Measurements from ENCODE around the gene KLHL22.
A peak's percentile ranks its signal among the peaks of the same experiment; 100 is the strongest.
"Not testable (repeated sequence)": the region's sequence is repeated elsewhere in the genome, so short reads cannot be mapped to it uniquely, and the experiment has no call there.

KLHL22 gene

GRCh38 chr22:20420157-20420842 is 75.3 kb downstream of the KLHL22 start:
- H3K27ac ChIP-seq (ENCODE audit: low read depth, low read length), result no peak overlapping the region
- H3K9me3 ChIP-seq (ENCODE audit: control insufficient read depth in 1 of 2, low read length in 2 of 2), result no peaks in the 10 kb centered on the region
- no peak overlapping the region for H3K4me3 ChIP-seq (ENCODE audit: low read depth in 1 of 2, low read length in 2 of 2)
- peaks cover 5 to 13% of the 10 kb centered on the region in 2 donors for H3K27me3 ChIP-seq (ENCODE audit: control insufficient read depth in 1 of 2, insufficient read depth in 2 of 2, low read length in 2 of 2)
- no peaks in the 10 kb centered on the region for H3K36me3 ChIP-seq (ENCODE audit: control insufficient read depth in 1 of 2, insufficient read depth in 2 of 2, low read length in 2 of 2)
- H3K4me1 ChIP-seq (ENCODE audit: control insufficient read depth in 1 of 2, insufficient read depth in 2 of 2, low read length in 2 of 2), result peaks cover 0 to 4% of the 10 kb centered on the region in 2 donors
- H3K9ac ChIP-seq (ENCODE audit: low read depth in 1 of 2, low read length in 2 of 2), result no peak overlapping the region

DNA sequence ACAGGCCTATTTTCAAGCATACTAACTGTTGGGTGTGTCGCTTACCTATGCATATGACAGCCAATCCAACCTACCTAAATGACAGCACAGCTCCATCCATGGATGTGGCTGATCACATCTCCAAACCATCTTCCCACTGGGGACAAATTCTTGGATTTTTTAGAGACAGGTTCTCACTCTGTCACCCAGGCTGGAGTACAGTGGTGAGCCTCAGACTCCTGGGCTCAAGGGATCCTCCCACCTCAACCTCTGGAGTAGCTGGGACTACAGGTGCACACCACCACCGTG is 76.0 kb downstream of the KLHL22 start:
- H3K4me1 ChIP-seq (ENCODE audit: control insufficient read depth in 1 of 2, insufficient read depth in 2 of 2, low read length in 2 of 2), result peaks cover 0 to 4% of the 10 kb centered on the region in 2 donors
- H3K9me3 ChIP-seq (ENCODE audit: control insufficient read depth in 1 of 2, low read length in 2 of 2), result no peaks in the 10 kb centered on the region
- no peak overlapping the region for H3K9ac ChIP-seq (ENCODE audit: low read depth in 1 of 2, low read length in 2 of 2)
- no peaks in the 10 kb centered on the region for H3K36me3 ChIP-seq (ENCODE audit: control insufficient read depth in 1 of 2, insufficient read depth in 2 of 2, low read length in 2 of 2)
- no peak overlapping the region for H3K4me3 ChIP-seq (ENCODE audit: low read depth in 1 of 2, low read length in 2 of 2)
- no peak overlapping the region for H3K27ac ChIP-seq (ENCODE audit: low read depth, low read length)
- peaks cover 5 to 8% of the 10 kb centered on the region in 2 donors for H3K27me3 ChIP-seq (ENCODE audit: control insufficient read depth in 1 of 2, insufficient read depth in 2 of 2, low read length in 2 of 2)

DNA sequence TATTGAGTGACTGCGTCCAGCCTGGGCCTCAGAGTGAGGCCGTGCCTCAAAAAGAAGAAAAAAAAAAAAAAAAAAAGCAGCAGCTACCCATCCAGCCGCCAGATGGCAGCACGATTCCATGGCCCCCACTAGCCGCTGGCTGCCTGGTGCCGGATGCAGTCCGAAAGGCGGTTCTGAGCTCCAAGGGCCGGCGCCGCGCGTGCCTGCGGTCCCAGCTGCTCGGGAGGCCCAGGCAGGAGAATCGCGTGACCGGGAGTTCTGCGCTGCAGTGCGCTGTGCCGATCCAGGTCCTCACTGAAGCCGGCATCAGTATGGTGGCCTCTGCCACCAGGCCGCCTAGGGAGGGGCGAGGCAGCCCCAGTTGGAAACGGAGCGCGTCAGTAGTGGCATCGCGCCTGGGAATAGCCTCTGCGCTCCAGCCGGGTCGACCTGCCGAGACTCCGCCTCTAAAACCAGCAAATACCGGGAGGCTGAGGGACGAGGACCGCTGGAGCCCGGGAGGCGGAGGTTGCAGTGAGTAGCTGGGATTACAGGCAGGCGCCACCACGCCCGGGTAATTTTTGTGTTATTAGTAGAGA is 77.3 kb downstream of the KLHL22 start:
- no peak overlapping the region for H3K9ac ChIP-seq (ENCODE audit: low read depth in 1 of 2, low read length in 2 of 2)
- no peak overlapping the region for H3K27ac ChIP-seq (ENCODE audit: low read depth, low read length)
- H3K4me1 ChIP-seq (ENCODE audit: control insufficient read depth in 1 of 2, insufficient read depth in 2 of 2, low read length in 2 of 2), result peaks cover 0 to 4% of the 10 kb centered on the region in 2 donors
- H3K27me3 ChIP-seq (ENCODE audit: control insufficient read depth in 1 of 2, insufficient read depth in 2 of 2, low read length in 2 of 2), result peaks cover 0 to 2% of the 10 kb centered on the region in 2 donors
- peak overlapping the region; percentile 19 to 61 for H3K4me3 ChIP-seq (ENCODE audit: low read depth in 1 of 2, low read length in 2 of 2)
- H3K36me3 ChIP-seq (ENCODE audit: control insufficient read depth in 1 of 2, insufficient read depth in 2 of 2, low read length in 2 of 2), result no peaks in the 10 kb centered on the region
- no peaks in the 10 kb centered on the region for H3K9me3 ChIP-seq (ENCODE audit: control insufficient read depth in 1 of 2, low read length in 2 of 2)

GRCh38 chr22:20415699-20416098 is 79.9 kb downstream of the KLHL22 start:
- H3K4me3 ChIP-seq (ENCODE audit: low read depth in 1 of 2, low read length in 2 of 2); H3K9ac ChIP-seq (ENCODE audit: low read depth in 1 of 2, low read length in 2 of 2); H3K27ac ChIP-seq (ENCODE audit: low read depth, low read length); H3K9me3 ChIP-seq (ENCODE audit: control insufficient read depth in 1 of 2, low read length in 2 of 2); H3K4me1 ChIP-seq (ENCODE audit: control insufficient read depth in 1 of 2, insufficient read depth in 2 of 2, low read length in 2 of 2); H3K27me3 ChIP-seq (ENCODE audit: control insufficient read depth in 1 of 2, insufficient read depth in 2 of 2, low read length in 2 of 2); H3K36me3 ChIP-seq (ENCODE audit: control insufficient read depth in 1 of 2, insufficient read depth in 2 of 2, low read length in 2 of 2): not testable (repeated sequence)

GRCh38 chr22:20415241-20415640 is 80.4 kb downstream of the KLHL22 start:
- not testable (repeated sequence) for H3K9ac ChIP-seq (ENCODE audit: low read depth in 1 of 2, low read length in 2 of 2); H3K4me1 ChIP-seq (ENCODE audit: control insufficient read depth in 1 of 2, insufficient read depth in 2 of 2, low read length in 2 of 2); H3K4me3 ChIP-seq (ENCODE audit: low read depth in 1 of 2, low read length in 2 of 2); H3K36me3 ChIP-seq (ENCODE audit: control insufficient read depth in 1 of 2, insufficient read depth in 2 of 2, low read length in 2 of 2); H3K27me3 ChIP-seq (ENCODE audit: control insufficient read depth in 1 of 2, insufficient read depth in 2 of 2, low read length in 2 of 2); H3K27ac ChIP-seq (ENCODE audit: low read depth, low read length); H3K9me3 ChIP-seq (ENCODE audit: control insufficient read depth in 1 of 2, low read length in 2 of 2)

- Histone ChIP-seq H3K4me3 (ENCODE audit: low read depth in 1 of 2, low read length in 2 of 2) (no peak overlapping the region), H3K9ac (ENCODE audit: low read depth in 1 of 2, low read length in 2 of 2) (no peak overlapping the region), H3K27me3 (ENCODE audit: control insufficient read depth in 1 of 2, insufficient read depth in 2 of 2, low read length in 2 of 2) (no peaks in the 10 kb centered on the region)
Observed at GRCh38 chr22:20414450-20414849, 81.1 kb downstream of the KLHL22 start.

GRCh38 chr22:20414059-20414440 is 81.5 kb downstream of the KLHL22 start:
- Histone ChIP-seq H3K4me1 (ENCODE audit: control insufficient read depth in 1 of 2, insufficient read depth in 2 of 2, low read length in 2 of 2) (peaks cover 0 to 4% of the 10 kb centered on the region in 2 donors), H3K9me3 (ENCODE audit: control insufficient read depth in 1 of 2, low read length in 2 of 2) (no peaks in the 10 kb centered on the region), H3K36me3 (ENCODE audit: control insufficient read depth in 1 of 2, insufficient read depth in 2 of 2, low read length in 2 of 2) (no peaks in the 10 kb centered on the region), H3K27me3 (ENCODE audit: control insufficient read depth in 1 of 2, insufficient read depth in 2 of 2, low read length in 2 of 2) (no peaks in the 10 kb centered on the region), H3K9ac (ENCODE audit: low read depth in 1 of 2, low read length in 2 of 2) (no peak overlapping the region), H3K27ac (ENCODE audit: low read depth, low read length) (no peak overlapping the region), H3K4me3 (ENCODE audit: low read depth in 1 of 2, low read length in 2 of 2) (no peak overlapping the region)

More at GRCh38 chr22:20414450-20414849, 81.1 kb downstream of the KLHL22 start:
- Histone ChIP-seq H3K36me3 (ENCODE audit: control insufficient read depth in 1 of 2, insufficient read depth in 2 of 2, low read length in 2 of 2) (no peaks in the 10 kb centered on the region), H3K4me1 (ENCODE audit: control insufficient read depth in 1 of 2, insufficient read depth in 2 of 2, low read length in 2 of 2) (peaks cover 0 to 4% of the 10 kb centered on the region in 2 donors), H3K9me3 (ENCODE audit: control insufficient read depth in 1 of 2, low read length in 2 of 2) (no peaks in the 10 kb centered on the region), H3K27ac (ENCODE audit: low read depth, low read length) (no peak overlapping the region)

- Histone ChIP-seq H3K4me3 (ENCODE audit: low read depth in 1 of 2, low read length in 2 of 2) (no peak overlapping the region), H3K27me3 (ENCODE audit: control insufficient read depth in 1 of 2, insufficient read depth in 2 of 2, low read length in 2 of 2) (no peaks in the 10 kb centered on the region), H3K27ac (ENCODE audit: low read depth, low read length) (no peak overlapping the region), H3K36me3 (ENCODE audit: control insufficient read depth in 1 of 2, insufficient read depth in 2 of 2, low read length in 2 of 2) (no peaks in the 10 kb centered on the region), H3K9me3 (ENCODE audit: control insufficient read depth in 1 of 2, low read length in 2 of 2) (no peaks in the 10 kb centered on the region), H3K4me1 (ENCODE audit: control insufficient read depth in 1 of 2, insufficient read depth in 2 of 2, low read length in 2 of 2) (peaks cover 0 to 3% of the 10 kb centered on the region in 2 donors), H3K9ac (ENCODE audit: low read depth in 1 of 2, low read length in 2 of 2) (no peak overlapping the region)
Observed at GRCh38 chr22:20413217-20414058, 82.2 kb downstream of the KLHL22 start.

- no peak overlapping the region for H3K9ac ChIP-seq (ENCODE audit: low read depth in 1 of 2, low read length in 2 of 2)
- peaks cover 0 to 4% of the 10 kb centered on the region in 2 donors for H3K36me3 ChIP-seq (ENCODE audit: control insufficient read depth in 1 of 2, insufficient read depth in 2 of 2, low read length in 2 of 2)
- H3K27me3 ChIP-seq (ENCODE audit: control insufficient read depth in 1 of 2, insufficient read depth in 2 of 2, low read length in 2 of 2), result no peaks in the 10 kb centered on the region
- H3K4me1 ChIP-seq (ENCODE audit: control insufficient read depth in 1 of 2, insufficient read depth in 2 of 2, low read length in 2 of 2), result no peaks in the 10 kb centered on the region
- H3K27ac ChIP-seq (ENCODE audit: low read depth, low read length), result no peak overlapping the region
- no peaks in the 10 kb centered on the region for H3K9me3 ChIP-seq (ENCODE audit: control insufficient read depth in 1 of 2, low read length in 2 of 2)
- H3K4me3 ChIP-seq (ENCODE audit: low read depth in 1 of 2, low read length in 2 of 2), result no peak overlapping the region
Observed at GRCh38 chr22:20412474-20413216, 83.0 kb downstream of the KLHL22 start.

GRCh38 chr22:20409385-20409784 is 86.2 kb downstream of the KLHL22 start:
- not testable (repeated sequence) for H3K9me3 ChIP-seq (ENCODE audit: control insufficient read depth in 1 of 2, low read length in 2 of 2); H3K4me1 ChIP-seq (ENCODE audit: control insufficient read depth in 1 of 2, insufficient read depth in 2 of 2, low read length in 2 of 2); H3K27ac ChIP-seq (ENCODE audit: low read depth, low read length); H3K4me3 ChIP-seq (ENCODE audit: low read depth in 1 of 2, low read length in 2 of 2); H3K9ac ChIP-seq (ENCODE audit: low read depth in 1 of 2, low read length in 2 of 2); H3K27me3 ChIP-seq (ENCODE audit: control insufficient read depth in 1 of 2, insufficient read depth in 2 of 2, low read length in 2 of 2)
- H3K36me3 ChIP-seq (ENCODE audit: control insufficient read depth in 1 of 2, insufficient read depth in 2 of 2, low read length in 2 of 2), result peaks cover 0 to 29% of the 10 kb centered on the region in 2 donors
